ENCODE measurements around the gene FILIP1.

The FILIP1 gene

DNA sequence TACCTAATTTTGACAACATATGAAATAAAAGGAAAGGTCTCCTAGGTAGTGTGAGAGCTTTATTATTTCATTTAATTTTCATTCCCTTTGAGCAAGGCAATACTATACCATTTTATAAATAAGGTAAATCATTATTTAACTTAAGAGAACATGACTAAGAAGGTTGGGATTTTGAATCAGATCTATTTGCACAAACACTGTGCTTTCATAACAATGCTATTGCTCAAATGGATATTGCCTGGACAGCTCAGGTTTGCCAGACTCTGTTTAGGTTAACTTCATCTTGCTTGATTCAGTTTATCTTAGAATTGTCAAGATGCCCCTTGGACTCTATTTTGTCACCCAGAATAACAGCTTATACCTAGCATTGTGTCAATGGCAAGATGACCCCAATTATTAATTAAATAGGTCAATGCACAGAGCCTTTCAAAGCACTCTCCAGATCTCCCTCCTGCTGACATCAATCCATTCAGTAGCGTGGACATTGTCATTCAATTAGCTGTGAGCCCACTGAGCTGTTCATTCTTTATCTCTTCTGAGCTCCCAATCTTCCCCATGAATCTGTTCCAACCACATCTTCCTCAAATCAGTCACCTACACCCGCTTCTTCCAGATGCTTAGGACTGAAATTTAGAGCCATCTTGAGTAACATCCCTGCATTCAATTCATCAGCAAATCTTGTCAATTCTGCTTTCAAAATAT is 166.9 kb downstream of the FILIP1 start:
- DNase-seq, result no peak

DNA sequence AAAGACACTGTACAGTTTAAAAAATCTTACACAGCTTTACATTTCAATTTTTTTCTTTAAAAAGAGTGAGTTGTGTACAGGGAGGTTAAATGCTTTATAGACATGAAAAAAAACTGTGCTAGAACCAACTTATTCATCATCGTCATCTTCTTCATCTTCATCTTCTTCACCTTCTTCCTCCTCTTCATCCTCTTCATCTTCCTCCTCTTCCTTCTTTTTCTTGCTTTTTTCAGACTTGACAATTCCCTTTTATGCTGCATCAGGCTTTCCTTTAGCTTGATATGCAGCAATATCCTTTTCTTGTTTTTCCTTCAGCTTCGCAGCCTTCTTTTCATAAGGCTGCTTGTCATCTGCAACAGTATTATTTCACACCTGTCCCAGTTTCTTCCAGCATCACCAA is 174.7 kb downstream of the FILIP1 start:
- no peak for DNase-seq

DNA sequence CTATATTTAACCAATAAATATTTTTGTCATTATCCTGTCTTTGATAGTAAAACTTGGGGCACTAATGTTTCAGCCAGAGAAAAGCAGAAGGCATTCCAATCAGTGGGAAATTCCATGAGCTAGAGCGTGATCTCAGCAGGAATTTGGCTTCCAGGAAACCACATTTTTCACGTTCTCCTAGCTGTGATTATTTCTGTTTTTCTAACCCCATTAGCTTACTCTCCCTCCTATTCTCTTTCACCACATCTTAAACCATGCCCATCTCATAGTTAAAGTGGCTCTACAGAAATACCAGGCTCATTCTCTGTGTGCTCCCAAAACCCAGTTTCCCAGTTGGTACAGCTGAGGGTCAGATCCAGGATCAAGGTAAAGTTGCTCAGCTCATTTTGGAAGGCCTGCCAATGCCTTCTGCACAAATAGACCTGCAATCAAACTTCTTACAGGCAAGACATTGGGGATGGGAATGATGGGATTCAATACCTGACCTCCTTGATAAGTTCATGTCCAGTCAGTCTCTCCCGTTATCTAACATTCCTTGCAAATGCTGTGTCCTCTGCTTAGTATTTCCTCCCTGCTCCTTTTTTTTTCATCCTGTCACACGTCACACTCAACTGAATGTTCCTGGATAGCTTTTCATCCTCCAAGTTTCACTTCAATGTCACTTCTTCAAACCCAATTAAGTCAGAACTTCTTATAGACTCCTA is 175.9 kb downstream of the FILIP1 start:
- DNase-seq, result no peak

DNA sequence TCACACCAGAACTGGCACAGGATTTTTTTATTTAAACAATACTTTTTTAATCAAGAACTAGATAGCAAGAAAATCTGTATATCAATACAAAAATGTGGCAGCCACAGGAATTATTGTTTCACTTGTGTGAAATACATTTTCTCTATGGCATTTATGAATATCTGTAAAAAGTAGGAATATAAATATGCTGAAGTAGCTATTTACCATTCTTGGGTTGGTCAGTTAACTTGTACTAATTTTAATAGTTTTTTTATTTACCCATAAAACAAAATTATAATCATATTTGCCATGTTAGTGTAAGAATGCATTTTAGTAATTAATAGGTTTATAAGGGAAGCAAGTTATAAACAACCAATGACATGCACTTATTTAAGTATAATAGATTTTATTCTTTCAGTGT is 177.6 kb downstream of the FILIP1 start:
- no peak for DNase-seq

DNA sequence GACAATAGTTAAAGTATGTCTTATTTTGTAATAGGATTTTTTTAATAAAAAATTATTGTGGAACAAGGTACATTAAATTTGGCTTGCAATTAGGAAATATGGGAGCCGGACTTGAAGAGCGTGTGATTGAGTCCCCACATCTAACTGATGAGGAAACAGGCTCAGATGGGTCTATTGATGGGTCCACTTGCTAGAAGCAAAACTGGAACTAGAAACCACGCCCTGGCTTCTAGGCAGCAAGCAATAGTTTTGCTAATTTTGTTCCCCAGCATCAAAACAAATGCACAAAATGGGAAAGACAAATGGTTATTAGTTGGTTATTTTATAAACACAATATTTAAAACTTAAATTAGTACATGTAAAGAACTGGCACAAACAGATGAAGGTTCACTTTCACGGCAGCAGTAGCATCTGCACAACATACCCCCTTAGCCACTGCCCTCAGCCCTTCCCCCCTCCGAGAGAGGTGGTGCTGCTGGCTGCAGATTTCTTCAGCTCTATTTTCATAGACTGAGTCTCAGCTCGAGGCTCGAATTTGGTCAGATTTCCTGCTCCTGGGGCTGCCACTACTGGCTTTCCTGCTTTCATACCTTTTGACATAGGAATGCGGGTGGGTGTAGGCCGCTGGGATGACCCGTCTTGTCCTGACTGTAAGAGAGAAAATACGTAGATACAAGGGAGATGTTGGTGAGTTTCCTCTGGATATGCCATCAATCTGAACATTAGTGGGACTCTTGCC is 185.2 kb downstream of the FILIP1 start:
- DNase-seq, result no peak

DNA sequence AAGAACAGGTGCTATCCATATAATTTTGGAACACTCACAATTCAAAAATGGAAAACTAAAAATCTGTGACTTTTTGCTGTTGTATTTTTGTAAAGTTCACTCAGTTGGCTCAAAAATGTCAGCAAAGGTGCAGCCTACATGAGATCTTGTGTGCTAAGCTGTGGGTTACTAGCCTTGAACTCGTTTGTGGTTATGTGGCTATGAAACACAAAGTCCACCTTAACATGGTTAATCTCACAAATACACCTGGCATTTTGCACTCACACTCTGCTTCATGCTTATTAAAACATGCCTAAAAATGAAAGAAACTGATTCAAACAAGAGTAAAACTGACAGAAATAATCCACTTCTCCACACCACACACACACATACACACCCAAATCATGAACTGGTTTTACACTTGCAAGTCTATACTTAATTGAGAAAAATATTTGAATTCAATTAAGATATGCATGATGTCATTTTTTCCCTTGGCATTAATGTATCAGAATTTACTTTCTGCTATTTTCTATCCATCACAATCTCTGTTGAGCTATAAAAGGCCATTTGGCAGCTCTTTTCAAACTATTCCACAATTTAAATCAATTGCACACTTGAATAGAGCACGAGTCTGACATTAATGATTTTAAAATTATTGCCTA is 186.1 kb downstream of the FILIP1 start:
- no peak for DNase-seq

DNA sequence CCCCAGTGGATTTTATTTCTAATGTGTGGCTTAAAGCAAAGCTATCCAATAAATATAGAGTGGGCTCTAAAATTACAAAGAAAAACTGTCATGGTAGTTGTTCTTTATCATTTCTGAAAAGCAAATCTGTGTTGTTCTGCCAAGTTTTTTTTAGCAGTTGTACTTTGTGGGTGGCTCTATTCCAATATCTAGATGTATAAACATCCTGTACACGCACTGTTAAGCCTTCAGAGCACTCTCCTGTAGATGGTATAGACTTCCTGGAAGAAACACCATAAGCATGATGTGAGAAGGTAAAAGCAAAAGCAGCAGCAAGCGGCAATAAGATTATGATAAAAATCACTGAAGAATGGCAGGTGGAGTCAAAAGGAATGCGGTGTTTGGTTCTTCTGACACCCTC is 187.5 kb downstream of the FILIP1 start:
- no peak for DNase-seq

DNA sequence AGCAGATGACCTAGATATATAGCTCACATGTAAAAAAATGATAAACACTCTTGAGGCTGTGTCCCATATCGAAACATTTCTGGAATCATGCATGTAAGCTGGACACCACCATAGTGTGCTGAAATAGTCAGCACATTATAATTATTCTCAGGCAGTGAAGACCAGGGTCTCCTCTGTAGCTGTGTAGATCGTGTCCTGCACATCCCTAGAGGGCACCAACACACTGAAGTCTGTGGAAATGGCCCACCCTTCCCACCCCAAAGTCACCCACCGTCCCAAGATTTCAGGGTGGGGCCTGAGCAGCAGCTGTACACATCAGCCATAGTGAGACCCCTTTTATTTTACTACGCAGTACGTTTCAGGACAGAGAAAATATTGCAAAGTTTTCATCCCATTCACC is 188.0 kb downstream of the FILIP1 start:
- no peak for DNase-seq

DNA sequence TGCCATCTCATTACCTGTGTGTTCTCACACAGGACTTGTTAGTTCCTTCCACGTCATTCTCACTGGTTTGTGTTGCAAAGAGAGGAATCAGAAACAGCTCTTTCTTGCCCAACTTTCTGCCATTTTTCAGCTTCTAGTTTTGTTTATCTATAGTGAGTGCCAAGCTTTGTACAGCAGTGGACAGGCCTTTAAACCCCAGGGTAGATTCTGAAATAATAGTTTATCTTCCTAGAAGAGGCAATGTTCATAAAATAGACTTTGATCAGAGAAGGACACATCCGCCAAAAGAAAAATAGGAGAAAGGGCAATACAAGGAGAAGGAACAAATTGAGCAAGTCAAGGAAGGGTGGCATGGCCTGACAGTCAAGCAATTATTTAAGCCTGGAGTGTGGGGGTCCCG is 191.3 kb downstream of the FILIP1 start:
- DNase-seq, result no peak

DNA sequence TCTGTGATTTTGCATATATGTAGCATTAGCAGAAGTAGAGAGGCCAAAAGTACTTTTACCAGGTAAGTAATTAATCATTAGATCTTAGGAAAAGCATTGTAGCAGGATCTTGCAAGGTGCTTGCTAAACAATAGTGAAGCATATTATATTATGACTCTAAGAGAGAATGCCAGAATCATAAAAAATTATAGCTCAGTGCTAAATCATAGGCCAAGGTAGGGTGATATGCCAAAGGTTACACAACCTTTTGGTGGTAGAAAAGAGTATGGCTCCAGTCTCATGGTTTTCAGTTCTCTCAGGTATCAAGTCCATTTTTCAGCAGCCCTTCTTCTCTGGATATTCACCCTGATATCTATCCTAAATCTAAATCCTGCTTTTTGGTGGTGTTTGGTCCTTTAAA is 192.1 kb downstream of the FILIP1 start:
- DNase-seq, result no peak

DNA sequence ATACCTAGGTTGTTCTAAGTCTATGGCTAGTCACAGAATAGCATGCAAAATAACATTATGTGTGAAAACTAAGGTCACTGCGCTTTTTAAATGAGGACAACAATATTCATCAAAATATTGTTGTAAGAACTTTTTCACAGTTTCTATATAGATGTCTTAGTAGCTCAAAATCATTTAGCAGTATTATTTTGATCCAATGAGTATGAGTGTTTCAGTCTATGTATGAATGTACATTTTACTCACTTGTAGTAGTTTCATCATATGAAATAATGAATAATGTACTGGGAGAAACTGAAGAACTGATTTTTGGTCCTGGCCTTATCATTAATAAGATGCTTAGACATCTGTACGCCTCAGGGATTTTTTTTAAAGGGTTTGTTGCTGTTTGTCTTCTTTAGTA is 192.5 kb downstream of the FILIP1 start:
- no peak for DNase-seq

DNA sequence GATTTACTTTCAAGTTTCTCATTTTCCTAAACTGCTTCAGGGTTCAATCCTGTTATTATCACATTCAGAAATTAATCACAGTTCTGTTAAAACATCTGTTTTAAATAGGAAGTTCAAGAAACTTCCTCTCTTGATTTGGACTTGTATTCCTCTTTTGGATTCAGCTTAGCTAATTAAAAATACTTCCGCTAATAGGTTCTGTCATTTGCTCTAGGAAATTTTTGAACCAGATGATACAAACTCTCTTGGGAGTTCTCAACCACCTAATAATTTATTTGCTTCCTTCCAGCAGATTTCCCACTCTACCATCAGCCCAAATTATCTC is 193.1 kb downstream of the FILIP1 start:
- no peak for DNase-seq

DNA sequence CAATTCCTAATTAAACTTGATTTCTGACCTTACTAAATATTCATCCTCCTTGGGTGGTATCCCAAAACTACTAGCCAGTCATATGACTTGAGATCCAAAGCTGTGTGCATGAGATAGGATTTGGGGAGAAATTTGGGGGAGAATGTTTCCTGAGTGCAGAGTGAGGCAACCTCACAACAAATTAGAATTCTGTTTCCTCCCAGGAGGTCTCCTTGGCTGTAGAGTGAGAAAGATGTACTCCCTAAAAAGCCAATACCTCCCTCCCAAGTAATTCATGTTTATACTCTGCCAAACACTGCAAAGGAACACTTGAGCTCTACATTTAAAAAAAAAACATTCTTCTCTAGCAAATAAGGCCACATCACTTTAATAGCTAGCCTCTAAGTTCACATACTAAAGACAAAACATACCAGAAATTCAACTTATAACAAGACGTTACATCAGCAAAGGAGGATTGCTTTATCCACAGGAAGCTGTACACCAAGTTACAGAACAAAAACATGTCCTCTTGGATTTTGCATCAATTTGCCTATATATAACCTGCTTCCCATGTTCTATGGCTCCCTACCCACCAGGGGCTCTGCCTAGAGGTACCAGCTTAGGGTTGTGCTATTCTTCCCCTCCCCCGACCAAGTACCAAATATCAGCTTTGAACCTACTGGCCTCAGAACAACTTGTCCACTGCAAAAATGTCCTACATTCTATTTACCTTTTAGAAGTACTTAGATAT is 193.6 kb downstream of the FILIP1 start:
- no peak for DNase-seq

DNA sequence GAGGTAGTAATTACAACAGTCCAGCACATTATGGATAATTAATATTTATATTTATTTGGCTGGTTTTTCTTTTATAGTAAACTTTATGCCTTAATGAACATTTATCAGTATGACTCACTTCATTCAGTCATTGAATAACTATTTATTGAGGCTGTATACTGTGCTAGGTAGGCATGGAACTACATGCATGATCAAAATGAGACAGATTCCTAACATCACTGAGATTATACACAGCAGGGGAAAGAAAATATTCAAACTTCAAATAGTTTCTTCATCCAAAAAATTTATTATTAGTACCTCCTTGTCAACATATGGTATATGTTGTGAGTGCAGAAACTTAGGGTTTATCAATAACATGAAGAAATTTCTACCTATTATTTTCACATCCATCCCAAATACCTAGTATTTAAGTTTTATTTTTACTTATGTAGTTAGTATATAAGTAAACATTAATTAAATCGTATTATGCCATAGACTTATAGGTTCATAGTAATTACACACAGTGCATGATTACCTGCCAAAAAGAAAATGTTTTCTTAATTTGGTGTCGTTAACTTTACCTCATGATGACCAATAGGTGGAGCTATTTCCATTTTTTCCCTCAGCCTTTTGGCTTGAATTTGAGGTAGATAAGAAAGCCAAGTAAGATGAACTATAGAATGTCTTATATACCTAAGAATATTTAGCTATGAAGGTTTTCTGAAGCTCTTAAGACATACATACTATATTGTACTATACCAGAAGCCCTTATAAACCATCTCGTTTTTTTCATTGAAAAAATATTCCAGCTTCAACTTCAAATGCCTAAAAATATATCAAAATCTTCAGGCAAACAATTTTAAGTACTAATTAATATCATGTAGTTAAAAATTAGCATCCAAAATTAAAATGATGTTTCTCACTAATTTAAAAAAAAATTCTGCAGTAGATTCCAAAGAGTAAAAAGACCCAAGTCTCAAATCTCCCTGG is 196.5 kb downstream of the FILIP1 start:
- no peak for DNase-seq

DNA sequence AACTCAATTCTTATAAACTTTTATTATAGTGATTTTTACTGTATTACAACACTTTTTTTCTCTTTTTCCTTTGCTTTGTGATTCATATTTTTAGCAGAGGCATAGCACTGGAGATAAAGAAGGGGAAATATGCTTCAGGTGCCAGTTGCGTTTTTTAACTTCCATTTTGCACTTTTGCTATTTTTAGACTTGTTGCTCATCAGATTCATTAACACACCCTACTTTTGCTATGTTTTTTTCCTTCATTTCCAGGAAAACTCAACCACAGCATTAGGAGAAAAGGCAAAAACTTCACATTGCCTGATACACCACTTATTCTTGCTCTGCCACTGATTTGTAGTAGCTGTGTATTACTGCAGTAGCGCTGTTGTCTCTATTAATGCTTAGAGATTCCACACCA is 201.0 kb downstream of the FILIP1 start:
- DNase-seq, result no peak

DNA sequence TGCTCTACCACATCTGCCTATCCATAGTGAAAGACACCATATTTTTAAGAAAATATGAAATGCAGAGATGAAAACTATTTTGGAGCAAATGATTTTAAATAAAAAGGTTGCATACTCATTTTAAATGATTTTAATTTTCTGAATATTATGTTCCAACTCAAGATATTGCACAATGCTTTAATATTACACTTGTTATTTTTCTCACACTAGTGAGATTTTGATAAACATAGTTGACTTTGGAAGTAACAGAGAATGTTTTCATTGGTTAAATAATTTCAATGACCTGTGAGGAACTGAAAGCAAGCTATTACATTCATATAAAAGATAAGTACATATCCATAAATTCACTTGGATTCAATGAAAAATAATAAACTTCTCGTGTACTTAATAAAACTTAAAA is 201.9 kb downstream of the FILIP1 start:
- no peak for DNase-seq

DNA sequence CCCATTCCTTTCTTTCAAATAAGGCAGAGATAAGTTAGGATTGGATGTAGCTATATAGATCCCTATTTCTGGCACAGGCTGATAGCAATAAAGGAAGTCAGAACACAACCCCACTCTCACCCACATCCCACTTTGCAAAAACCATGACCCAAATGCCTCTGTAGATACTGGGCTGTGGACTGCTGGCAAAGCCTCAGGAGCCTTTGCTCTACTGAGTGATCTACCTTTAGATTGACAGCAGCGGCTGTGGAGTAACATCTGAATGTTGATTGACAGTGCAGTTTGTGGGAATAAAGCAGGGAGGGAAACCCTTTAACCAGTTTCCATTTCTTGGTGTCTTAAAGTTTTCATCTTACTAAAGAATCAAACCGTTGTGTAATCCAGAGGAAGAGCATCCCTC is 202.3 kb downstream of the FILIP1 start:
- no peak for DNase-seq

DNA sequence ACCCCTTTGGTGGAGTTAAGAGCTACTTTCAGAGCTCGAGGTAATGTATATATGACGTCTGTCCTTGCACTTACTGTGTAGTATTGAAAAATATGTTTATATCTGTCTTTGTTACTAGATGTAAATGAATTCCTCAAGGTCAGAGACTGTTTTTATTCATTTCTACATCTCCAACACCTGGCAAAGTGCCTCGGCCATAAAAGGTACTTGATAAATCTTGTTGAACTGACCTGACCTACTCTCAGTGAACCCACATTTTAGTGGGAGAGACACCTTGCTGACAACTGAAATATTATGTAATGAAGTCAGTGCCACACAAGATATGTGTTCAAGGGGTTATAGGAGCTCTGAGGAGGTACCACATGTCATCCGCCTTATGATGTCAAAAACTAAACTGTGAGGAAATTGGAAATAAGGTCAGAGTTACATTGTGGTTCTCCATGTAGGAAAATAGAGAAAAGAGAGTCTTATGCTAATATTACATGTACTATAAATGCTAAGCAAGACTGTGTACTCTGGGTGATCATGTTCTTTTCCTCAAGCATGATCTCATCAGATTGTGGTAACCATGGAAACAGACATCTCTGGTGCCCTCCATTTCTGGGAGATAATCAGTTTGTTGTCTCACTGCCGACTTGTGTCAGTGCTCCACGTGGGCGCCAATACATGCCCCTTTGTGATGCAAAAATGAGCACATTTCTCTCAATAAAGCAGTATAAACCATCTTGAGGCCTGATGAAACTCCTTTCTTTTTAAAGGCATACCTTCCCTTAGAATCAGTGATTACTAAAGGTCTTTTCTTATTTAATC is 203.3 kb downstream of the FILIP1 start:
- DNase-seq, result no peak

DNA sequence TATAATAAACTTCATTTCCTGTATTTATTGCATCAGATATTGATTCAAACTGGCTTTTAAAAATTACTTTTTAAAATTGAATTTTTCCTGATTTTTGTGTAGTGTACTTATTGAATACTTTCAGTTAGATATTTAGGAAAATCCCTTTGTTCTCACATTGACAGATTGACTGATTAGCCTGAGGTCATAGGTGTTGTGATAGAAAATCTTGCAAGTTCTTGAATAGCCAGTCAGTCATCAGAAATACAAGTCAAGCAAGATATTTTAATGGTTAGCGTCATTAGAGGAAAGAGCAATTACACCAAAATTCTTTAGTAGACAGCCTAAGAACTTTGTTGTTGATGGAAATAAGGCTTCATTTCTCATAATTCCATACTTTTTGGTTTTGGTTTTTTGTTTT is 205.6 kb downstream of the FILIP1 start:
- no peak for DNase-seq

DNA sequence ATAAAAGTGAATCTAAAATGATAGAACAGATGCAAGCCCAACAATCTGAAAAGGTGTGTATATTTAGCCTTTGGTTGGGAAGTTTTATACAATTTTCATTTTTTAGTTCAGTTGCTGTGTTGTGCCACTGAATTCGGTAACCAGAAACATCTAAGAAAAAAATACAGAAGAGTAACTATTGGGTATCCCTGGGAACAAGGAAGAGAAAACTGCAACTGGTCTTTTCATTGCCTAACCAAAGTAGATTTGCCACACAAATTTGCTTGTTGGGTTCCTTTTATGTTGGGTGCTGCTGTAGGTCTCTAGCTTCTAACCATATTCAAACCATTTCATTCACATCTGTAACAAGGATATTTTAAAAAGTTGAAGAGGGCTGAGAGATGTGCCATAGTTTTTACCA is 206.2 kb downstream of the FILIP1 start:
- DNase-seq, result no peak

DNA sequence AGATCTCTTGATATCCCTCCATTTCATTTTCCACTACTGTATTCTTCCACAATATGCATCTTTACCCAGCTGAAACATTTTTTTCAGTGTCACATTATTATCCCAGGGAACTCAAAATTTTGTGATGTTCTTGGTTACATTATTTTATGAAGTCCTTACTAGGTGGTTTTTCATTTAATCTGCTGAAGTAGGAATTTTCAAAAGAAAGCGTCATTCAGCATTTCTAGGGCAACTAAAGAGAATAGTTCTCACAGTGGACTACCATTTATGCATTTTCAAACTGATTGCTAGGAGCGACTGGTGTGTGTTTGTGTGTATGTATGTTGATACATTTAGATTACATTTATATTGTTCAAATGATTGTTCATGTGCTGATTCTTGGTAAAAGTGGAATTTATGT is 206.6 kb downstream of the FILIP1 start:
- no peak for DNase-seq

Measured in stimulated activated CD4-positive, alpha-beta T cell treated with anti-CD3 and anti-CD28 coated beads, Interleukin-4, amount 100 ng/mL, for 24 hours (primary cell).